ENCODE data around the gene CALCOCO2.
A peak's percentile ranks its signal among the peaks of the same experiment; 100 is the strongest.
"Not testable (repeated sequence)": the region's sequence is repeated elsewhere in the genome, so short reads cannot be mapped to it uniquely, and the experiment has no call there.

The CALCOCO2 gene

DNA sequence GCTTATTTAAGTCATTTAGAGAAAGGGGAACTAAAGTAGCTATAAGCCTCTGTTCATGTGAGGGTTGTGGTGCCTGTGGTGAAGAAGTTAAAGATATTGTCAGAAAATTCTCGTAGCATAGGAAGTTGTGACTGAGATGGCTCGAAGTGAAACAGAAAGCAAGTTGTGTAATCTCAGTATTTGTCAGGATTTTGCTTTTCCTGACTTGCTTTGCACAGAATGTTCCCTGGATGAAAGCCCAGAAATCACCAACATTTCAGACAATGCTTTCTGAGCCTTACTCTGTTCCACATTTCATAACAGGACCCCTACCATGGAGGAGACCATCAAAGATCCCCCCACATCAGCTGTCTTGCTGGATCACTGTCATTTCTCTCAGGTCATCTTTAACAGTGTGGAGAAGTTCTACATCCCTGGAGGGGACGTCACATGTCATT, 10.6 kb downstream of the CALCOCO2 start:
- FAIRE-seq (peak; percentile 33), DNase-seq (ENCODE audit: insufficient read length, low spot score) (no peak)
- TF ChIP-seq POLR2A (IDR thresholded peaks at IDR 0.05; ENCODE audit: low read depth, low read length), result no peak

DNA sequence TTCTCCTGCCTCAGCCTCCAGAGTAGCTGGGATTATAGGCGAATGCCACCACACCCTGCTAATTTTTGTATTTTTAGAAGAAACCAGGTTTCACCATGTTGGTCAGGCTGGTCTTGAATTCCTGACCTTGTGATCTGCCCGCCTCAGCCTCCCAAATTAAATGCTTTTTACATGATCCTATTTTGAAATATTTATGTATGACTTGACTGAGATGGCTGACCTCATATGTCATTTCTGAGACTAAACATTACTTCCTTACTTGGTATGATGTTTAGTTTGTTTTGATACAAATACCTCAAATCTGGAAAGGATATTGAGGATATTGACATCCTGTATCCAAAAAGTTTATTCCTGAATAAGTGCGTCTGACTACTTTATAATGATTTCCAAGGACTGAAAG, 11.9 kb downstream of the CALCOCO2 start:
- FAIRE-seq, result no peak
- no peak for DNase-seq (ENCODE audit: insufficient read length, low spot score)
- TF ChIP-seq POLR2A (IDR thresholded peaks at IDR 0.05; ENCODE audit: low read depth, low read length), result no peak

DNA sequence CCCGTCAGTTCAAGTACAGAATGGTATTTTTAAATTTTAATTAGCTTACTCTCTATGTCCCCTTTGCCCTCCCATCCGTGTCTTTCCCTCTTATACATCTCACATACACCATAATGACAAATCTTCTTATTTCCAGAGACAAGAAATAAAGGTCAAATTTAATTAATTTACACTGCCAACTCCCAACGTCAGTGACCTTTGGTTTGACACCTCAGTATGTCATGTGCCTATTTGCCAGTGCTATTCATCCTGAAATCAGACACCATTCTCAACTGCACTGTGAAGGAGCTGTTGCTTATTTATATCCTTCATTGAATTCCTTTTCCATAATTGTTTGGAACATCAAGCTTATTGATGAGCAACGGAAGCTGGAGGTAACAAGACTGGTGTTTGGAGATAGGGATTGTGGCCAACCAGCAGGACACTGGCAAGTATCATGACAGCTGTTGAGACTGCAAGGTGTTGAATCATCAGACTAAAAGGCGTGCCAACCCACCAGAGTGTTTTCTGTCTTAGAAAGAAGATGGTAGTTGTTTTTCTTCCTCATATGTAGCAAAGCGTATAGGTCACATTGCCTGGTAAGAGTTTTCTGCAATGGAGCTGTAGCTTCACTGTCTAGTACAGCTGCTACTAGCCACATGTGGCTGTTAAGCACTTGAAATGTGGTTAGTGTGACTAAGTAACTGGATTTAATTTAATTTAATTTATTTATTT, 12.5 kb downstream of the CALCOCO2 start:
- DNase-seq (ENCODE audit: insufficient read length, low spot score), result no peak
- FAIRE-seq, result no peak
- TF ChIP-seq POLR2A (IDR thresholded peaks at IDR 0.05; ENCODE audit: low read depth, low read length), result no peak

DNA sequence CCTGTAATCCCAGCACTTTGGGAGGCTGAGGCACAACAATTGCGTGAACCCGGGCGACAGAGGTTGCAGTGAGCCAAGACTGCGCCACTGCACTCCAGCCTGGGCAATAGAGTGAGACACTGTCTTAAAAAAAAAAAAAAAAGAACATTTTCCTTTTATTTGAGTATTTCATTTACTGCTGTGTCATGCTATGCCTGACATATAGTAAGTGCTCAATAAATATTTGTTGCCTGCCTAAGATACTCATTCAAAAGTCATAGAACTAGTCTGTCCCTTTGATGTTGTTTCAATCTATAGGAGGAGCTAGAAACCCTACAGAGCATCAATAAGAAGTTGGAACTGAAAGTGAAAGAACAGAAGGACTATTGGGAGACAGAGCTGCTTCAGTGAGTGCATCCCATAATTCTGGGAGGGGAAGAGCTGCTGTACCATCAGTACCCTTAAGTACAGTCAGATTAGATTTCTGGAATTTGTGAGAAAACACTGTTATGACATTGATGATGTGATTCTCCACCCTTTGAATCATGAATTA, 20.0 kb downstream of the CALCOCO2 start:
- no peak for FAIRE-seq
- no peak for DNase-seq (ENCODE audit: insufficient read length, low spot score)

DNA sequence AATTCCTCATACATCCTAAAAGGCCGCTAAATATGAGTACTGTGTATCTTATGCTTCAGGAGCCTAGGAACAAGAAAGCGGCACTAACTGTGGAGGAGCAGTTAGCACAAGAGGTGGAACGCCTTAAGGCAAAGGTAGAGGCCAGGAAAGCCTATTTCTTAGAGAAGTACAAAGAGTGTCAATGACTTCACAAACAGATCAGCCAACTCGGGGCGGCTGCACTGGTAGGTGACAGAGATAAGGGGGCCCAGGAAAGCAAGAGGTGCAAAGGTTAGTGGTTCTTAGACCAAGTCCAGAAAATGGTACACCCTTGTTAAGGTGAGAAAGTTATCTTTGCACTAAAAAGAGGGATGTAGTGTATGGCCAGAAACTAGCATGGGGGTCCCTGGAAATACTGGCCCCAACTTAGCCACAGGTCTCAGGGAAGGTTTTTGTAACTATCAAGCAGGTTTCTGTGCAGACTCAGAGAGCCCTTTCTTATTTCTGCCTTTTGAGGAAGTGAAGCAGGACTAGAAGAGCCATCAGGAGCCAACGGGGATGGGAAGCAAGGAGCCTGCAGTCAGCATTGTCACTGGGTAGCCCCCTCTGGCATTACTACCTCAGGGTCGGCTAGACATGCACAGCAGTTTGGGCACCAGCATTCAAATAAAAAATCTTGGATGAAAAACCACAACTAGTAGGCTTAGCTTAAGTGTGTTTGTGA, 24.1 kb downstream of the CALCOCO2 start:
- FAIRE-seq (no peak), DNase-seq (ENCODE audit: insufficient read length, low spot score) (no peak)
- TF ChIP-seq POLR2A (IDR thresholded peaks at IDR 0.05; ENCODE audit: low read depth, low read length), result no peak

More for the DNA sequence above, 20.0 kb downstream of the CALCOCO2 start:
- TF ChIP-seq POLR2A (IDR thresholded peaks at IDR 0.05; ENCODE audit: low read depth, low read length), result no peak

DNA sequence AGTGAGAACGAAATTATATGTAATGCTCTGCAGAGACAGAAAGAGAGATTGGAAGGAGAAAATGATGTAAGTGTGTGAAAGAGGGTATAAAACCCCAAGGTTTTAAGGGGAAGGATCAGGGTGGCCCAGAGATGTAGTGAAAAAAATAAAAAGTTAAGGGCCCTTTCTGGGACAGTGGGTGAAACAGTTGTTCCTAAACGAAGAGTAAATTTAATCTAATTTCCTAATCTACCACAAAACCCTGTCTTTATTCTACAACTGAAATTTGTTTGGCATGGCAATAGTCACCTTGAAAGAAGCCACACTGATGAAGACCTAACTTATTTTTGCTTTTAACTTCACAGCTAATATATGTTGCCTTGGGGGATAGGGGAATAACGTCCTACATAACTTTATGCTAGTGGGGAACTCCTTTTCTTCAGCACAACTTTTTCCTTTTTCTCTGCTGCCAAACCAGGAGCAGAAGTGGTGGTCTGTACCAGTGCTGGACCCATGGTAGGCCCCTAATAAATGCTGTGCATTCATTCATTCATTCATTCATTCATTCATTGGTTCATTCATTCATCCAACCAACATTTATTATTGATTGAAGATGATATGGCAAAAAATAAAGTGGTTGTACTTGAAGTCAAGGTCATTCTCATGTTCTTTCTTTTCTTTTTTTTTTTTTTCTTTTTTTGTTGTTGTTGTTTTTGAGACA, 25.4 kb downstream of the CALCOCO2 start:
- no peak for TF ChIP-seq POLR2A (IDR thresholded peaks at IDR 0.05; ENCODE audit: low read depth, low read length)
- DNase-seq (ENCODE audit: insufficient read length, low spot score) (no peak), FAIRE-seq (no peak)

DNA sequence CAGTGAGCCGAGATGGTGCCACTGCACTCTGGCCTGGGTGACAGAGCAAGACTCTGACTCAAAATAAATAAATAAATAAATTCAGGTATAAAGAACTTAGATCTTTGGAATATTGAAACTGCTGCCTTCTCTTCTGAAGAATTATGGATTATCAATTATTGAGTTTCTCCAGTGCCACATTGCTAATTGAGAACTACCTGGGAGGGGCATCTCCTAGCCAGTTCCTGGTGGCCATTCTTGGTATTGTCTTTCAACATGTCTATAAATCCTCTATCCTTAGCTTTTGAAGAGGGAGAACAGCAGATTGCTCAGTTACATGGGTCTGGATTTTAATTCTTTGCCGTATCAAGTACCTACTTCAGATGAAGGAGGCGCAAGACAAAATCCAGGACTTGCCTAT, 29.2 kb downstream of the CALCOCO2 start:
- no peak for TF ChIP-seq POLR2A (IDR thresholded peaks at IDR 0.05; ENCODE audit: low read depth, low read length)
- FAIRE-seq, result no peak
- no peak for DNase-seq (ENCODE audit: insufficient read length, low spot score)

DNA sequence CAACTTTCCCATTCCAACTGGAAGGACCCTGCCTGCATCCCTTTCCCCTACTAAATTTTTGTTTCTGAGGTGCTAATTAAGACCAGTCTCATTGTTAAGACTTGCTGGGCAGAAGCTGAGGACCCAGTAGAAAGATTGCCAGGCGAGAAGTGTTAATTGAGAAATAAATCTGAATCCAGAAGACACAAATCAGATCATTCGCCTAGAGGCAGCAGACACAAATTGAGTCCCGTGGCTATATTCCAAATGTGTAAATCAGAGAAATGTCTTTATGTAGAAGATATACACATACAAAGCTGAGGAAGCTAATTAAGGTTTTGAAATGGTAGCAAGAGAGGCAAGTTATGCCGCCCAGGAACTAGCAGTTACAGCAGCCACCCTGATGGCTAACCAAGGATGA, 29.6 kb downstream of the CALCOCO2 start:
- FAIRE-seq (no peak), DNase-seq (ENCODE audit: insufficient read length, low spot score) (no peak)
- no peak for TF ChIP-seq POLR2A (IDR thresholded peaks at IDR 0.05; ENCODE audit: low read depth, low read length)

DNA sequence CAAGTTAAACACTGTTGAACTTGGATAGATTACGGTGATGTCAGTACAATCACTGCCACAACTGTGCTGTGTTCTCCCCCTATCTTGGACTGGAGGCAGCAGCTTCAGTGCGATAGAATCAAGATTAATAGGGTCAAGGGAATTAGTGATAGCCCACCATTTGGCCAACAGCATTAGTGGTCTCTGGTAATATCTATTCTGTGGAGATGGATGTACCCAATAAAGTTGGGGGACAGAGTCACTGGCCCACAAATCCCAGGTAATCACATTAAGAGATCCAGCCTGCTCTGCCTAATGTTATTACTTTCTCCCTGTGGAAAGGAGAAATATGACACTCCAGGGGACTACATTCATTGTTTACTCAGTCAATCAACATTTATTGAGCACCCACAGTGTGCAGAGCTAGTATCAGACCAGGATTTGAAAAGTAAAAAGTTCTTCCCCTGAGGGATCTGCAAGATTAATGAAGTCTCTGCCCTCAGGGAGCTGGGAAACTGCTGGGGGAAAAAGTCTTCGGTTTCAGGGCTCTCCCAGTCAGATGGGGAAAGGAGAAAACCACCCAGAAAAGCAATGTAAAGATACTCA, 38.2 kb downstream of the CALCOCO2 start:
- FAIRE-seq (no peak), DNase-seq (ENCODE audit: insufficient read length, low spot score) (no peak)
- TF ChIP-seq POLR2A (IDR thresholded peaks at IDR 0.05; ENCODE audit: low read depth, low read length), result no peak

DNA sequence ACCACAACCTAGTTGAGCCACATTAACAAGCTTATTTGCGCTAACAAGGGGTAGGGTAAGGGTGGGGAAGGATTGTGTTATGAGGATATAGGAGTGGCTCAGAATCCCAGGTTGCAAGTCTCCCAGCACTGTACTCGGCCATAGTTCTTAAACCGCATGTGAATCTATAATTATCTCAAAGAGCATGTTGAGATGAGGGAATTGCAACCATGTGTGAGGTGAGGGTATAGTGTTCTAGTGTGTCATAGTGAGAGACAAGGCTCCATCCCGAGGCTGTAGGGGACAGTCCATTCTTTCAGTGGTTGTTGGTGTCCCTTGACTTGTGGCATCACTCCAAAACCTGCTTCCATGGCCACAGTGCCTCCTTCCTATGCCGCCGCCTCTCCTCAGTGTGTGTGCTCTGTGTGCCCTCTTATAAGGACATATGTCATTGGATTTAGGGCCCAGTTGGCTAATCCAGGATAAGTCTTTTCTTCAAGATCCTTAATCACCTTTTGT, 39.0 kb downstream of the CALCOCO2 start:
- DNase-seq (ENCODE audit: insufficient read length, low spot score), result no peak
- FAIRE-seq, result no peak
- TF ChIP-seq POLR2A (IDR thresholded peaks at IDR 0.05; ENCODE audit: low read depth, low read length), result no peak

DNA sequence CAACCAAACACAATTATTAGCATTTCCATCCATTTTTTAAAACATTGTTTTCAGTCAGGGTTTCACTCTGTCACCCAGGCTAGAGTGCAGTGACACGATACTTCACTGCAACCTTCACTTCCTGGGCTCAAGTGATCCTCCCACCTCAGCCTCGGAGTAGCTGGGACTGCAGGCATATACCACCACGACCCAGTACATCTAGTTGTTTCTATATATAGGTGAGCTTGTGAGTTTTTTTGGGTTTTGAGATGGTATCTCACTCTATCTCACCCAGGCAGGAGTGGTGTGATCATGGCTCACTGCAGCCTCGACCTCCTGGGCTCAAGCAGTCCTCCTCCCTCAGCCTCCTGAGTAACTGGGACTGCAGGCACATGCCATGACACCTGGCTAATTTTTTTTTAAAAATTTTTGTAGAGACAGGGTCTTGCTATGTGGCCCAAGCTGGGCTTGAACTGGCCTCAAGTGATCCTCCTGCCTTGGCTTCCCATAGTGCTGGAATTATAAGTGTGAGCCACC, 40.3 kb downstream of the CALCOCO2 start:
- DNase-seq (ENCODE audit: insufficient read length, low spot score), result no peak
- TF ChIP-seq POLR2A (IDR thresholded peaks at IDR 0.05; ENCODE audit: low read depth, low read length), result no peak
- FAIRE-seq, result no peak

DNA sequence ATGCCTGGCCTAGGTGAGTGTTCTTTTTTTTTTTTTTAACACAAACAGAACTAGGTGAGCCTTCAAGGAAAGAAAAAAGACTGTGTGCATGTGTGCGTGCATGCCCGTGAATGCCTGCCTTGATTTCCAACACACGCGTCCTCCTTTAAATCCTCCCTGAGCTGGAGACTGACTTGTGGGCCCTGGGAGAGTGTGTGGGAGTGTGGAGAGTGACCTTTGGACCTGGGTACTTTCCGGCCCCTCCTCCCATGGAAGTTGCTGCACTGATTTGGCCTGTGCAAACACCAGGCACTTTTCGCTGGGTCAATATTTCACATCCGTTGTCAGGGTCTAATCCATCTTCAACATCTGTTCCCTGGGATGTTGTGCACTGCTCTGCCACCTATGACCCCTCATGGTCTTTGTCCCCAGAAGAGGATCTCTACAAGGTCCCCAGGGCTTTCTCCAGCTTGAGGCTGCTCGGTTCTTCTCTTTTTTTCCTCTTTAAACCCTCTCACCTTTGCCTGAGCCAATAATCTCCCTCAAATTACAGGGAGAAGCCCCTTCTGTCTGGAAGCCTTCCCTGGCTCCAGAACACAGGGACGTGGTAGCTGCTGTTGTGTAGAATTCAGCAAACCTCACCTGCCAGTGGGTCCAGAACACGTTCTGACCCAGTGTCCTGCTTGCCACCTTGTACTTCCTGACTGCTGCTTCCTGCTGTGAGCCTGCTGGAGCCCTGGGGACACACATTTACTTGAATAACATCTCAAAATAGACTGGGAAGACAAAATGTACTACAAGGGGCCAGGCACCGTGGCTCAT, 40.9 kb downstream of the CALCOCO2 start:
- DNase-seq (ENCODE audit: insufficient read length, low spot score) (no peak), FAIRE-seq (no peak)
- no peak for TF ChIP-seq POLR2A (IDR thresholded peaks at IDR 0.05; ENCODE audit: low read depth, low read length)

DNA sequence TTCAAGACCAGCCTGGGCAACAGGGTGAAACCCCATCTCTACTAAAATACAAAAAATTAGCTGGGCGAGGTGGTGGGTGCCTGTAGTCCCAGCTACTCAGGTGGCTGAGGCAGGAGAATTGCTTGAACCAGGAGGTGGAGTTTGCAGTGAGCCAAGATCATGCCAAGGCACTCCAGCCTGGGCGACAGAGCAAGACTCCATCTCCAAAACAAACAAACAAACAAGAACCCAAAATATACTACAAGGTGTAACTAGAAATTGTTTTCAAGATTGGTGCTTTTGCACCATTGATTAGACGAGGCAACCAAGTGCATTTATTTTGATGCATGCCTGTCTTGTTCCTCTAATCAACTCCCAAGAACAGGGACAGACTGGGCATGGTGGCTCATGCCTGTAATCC, 41.6 kb downstream of the CALCOCO2 start:
- not testable (repeated sequence) for DNase-seq (ENCODE audit: insufficient read length, low spot score); FAIRE-seq
